HCT116 (cell line): ENCODE measurements around the gene STK32B. TPM values are rescaled to one million over a fixed set of nuclear protein-coding genes. Genes with fewer than 3 reads are reported as not detected.

Source experiments
- ATAC-seq: fragments of 200-7000 bp; cut with Tn5 transposase; 2 replicates; pipeline ENCODE4 v1.9.1; 2020; ENCODE audit warnings: mild to moderate bottlenecking, moderate library complexity
- BruUV-seq: library from RNA; stranded (reverse); fragments of 400-500 nt; replicated peaks from 2 replicates; lab custom pipeline; 2021; lab: Mats Ljungman, UMichigan
- CTCF ChIA-PET: fragments of 300-600 bp; sonication (Branson Sonifier 250); formaldehyde crosslinking; loops from one replicate; lab custom pipeline; 2021; ENCODE audit warnings: antibody characterized with exemption; lab: Charles Lee
- POLR2A ChIA-PET: fragments of 300-600, 350-600 bp; sonication (Branson Sonifier 250); formaldehyde crosslinking; loops from one replicate; lab custom pipeline; 2021; ENCODE audit warnings: antibody characterized with exemption; lab: Charles Lee
- RAD21 ChIA-PET, 2 experiments: fragments of 300-600 bp; sonication (Branson Sonifier 250); formaldehyde crosslinking; loops; one replicate each; lab custom pipeline; 2023; ENCODE audit warnings: low total read pairs in 2 of 2; ENCODE audit not compliant: uncharacterized antibody in 2 of 2, unreplicated experiment in 2 of 2, low non-redundant PET in 1 of 2; lab: Charles Lee
- DNase-seq: peaks from one replicate; pipeline ENCODE4 v3.0.0-alpha.2; 2010; ENCODE audit warnings: low read depth, low spot score
- H2AFZ ChIP-seq: fragments of 200-600 bp; shearing (Covaris generic), sonication (generic); 2 replicates; pipeline ENCODE4 v1.6.1; 2017; ENCODE audit warnings: low read depth, mixed run types, mixed read lengths, antibody characterized with exemption, low read length; ENCODE audit not compliant: poor library complexity, severe bottlenecking
- H3K27ac ChIP-seq: 2 replicates; pipeline ENCODE4 v1.5.1; 2012; ENCODE audit warnings: low read depth, low read length
- H3K27me3 ChIP-seq: fragments of 200-600 bp; sonication (generic); 2 replicates; pipeline ENCODE4 v1.6.1; 2016; ENCODE audit warnings: mixed run types, low read length, mixed read lengths; ENCODE audit not compliant: insufficient read depth
- H3K36me3 ChIP-seq, 2 experiments: fragments of 200-500 bp in 1 of 2; fragments of 200-600 bp in 1 of 2; sonication (Bioruptor generic) in 1 of 2; sonication (generic) in 1 of 2; 2 replicates each; pipeline versions ENCODE4 v1.5.1 to v1.6.1; 2014 to 2016; ENCODE audit warnings: low read length in 2 of 2, inconsistent platforms in 1 of 2, mixed read lengths in 1 of 2, mixed run types in 1 of 2; ENCODE audit not compliant: insufficient read depth in 2 of 2, control insufficient read depth in 1 of 2
- H3K4me1 ChIP-seq, 2 experiments: fragments of 200-600 bp in 1 of 2; sonication (generic) in 1 of 2; 2 replicates each; pipeline versions ENCODE4 v1.5.1 to v1.6.1; 2012 to 2017; ENCODE audit warnings: low read length in 2 of 2, inconsistent platforms in 1 of 2, mild to moderate bottlenecking in 1 of 2, mixed read lengths in 1 of 2, mixed run types in 1 of 2, moderate library complexity in 1 of 2; ENCODE audit not compliant: insufficient read depth in 2 of 2, control insufficient read depth in 1 of 2
- H3K4me2 ChIP-seq: fragments of 200-600 bp; sonication (generic); 2 replicates; pipeline ENCODE4 v1.6.1; 2017; ENCODE audit warnings: mixed run types, low read length, mixed read lengths
- H3K4me3 ChIP-seq, 2 experiments: fragments of 200-600 bp in 1 of 2; sonication (generic) in 1 of 2; replicated peaks in 1 of 2; 2 replicates each; pipeline ENCODE4 v1.5.1; 2011 to 2016; ENCODE audit warnings: low read length in 2 of 2, control low read depth in 1 of 2, low read depth in 1 of 2, mild to moderate bottlenecking in 1 of 2, mixed read lengths in 1 of 2, mixed run types in 1 of 2
- H3K79me2 ChIP-seq: fragments of 200-600 bp; sonication (generic); 2 replicates; pipeline ENCODE4 v1.6.1; 2017; ENCODE audit warnings: mild to moderate bottlenecking, mixed run types, low read length, moderate library complexity, mixed read lengths; ENCODE audit not compliant: insufficient read depth
- H3K9ac ChIP-seq: fragments of 200-600 bp; sonication (generic); 2 replicates; pipeline ENCODE4 v1.6.1; 2016; ENCODE audit warnings: low read length, mixed read lengths
- H3K9me2 ChIP-seq: fragments of 200-600 bp; sonication (generic), shearing (Covaris generic); 2 replicates; pipeline ENCODE4 v1.6.1; 2017; ENCODE audit warnings: mixed run types, mild to moderate bottlenecking, moderate library complexity; ENCODE audit not compliant: insufficient read depth
- H3K9me3 ChIP-seq, 2 experiments: fragments of 200-500 bp in 1 of 2; fragments of 200-600 bp in 1 of 2; sonication (Bioruptor generic) in 1 of 2; sonication (generic) in 1 of 2; 2 replicates each; pipeline ENCODE4 v1.6.1; 2014 to 2017; ENCODE audit warnings: low read length in 2 of 2, mixed read lengths in 2 of 2, inconsistent platforms in 1 of 2, low read depth in 1 of 2, mild to moderate bottlenecking in 1 of 2, mixed run types in 1 of 2, moderate library complexity in 1 of 2; ENCODE audit not compliant: control insufficient read depth in 1 of 2, insufficient read depth in 1 of 2
- H4K20me1 ChIP-seq: fragments of 200-600 bp; sonication (generic), shearing (Covaris generic); 2 replicates; pipeline ENCODE4 v1.6.1; 2017; ENCODE audit warnings: mixed run types, mild to moderate bottlenecking, moderate library complexity; ENCODE audit not compliant: insufficient read depth
- ATF3 ChIP-seq: IDR thresholded peaks from 2 replicates; pipeline ENCODE4 v1.6.1; 2012
- CEBPB ChIP-seq: IDR thresholded peaks from 2 replicates; pipeline ENCODE4 v1.6.1; 2012; ENCODE audit warnings: low read depth
- CTCF ChIP-seq, 3 experiments: fragments of 200-600 bp in 1 of 3; sonication (generic) in 1 of 3; IDR thresholded peaks in 2 of 3; conservative IDR thresholded peaks in 1 of 3; 2 replicates each; pipeline ENCODE4 v1.5.1; 2012 to 2017; ENCODE audit warnings: low read depth in 2 of 3, low read length in 2 of 3, antibody characterized with exemption in 1 of 3, borderline replicate concordance in 1 of 3, control low read depth in 1 of 3, mild to moderate bottlenecking in 1 of 3, mixed read lengths in 1 of 3, mixed run types in 1 of 3, moderate library complexity in 1 of 3; ENCODE audit not compliant: insufficient read depth in 1 of 3
- ELF1 ChIP-seq: IDR thresholded peaks from 2 replicates; pipeline ENCODE4 v1.6.1; 2012; ENCODE audit warnings: low read depth, borderline replicate concordance
- EZH2phosphoT487 ChIP-seq: fragments of 200-600 bp; IDR thresholded peaks from 2 replicates; pipeline ENCODE4 v1.6.1; 2018; ENCODE audit warnings: antibody characterized with exemption, borderline replicate concordance
- JUND ChIP-seq: IDR thresholded peaks from 2 replicates; pipeline ENCODE4 v1.6.1; 2012
- POLR2A ChIP-seq: IDR thresholded peaks from 2 replicates; pipeline ENCODE4 v1.7.0; 2011; ENCODE audit warnings: borderline replicate concordance; ENCODE audit not compliant: insufficient read depth, insufficient read length; ENCODE audit errors: extremely low read depth
- RAD21 ChIP-seq: IDR thresholded peaks from 2 replicates; pipeline ENCODE4 v1.6.1; 2012; ENCODE audit warnings: low read depth, mild to moderate bottlenecking
- SP1 ChIP-seq: IDR thresholded peaks from 2 replicates; pipeline ENCODE4 v1.6.1; 2012; ENCODE audit warnings: low read depth
- TCF7L2 ChIP-seq: IDR thresholded peaks from 2 replicates; pipeline ENCODE4 v1.7.0; 2011; ENCODE audit warnings: borderline replicate concordance, inconsistent platforms; ENCODE audit not compliant: insufficient read depth, insufficient read length; ENCODE audit errors: extremely low read depth
- YY1 ChIP-seq: IDR thresholded peaks from 2 replicates; pipeline ENCODE4 v1.6.1; 2011; ENCODE audit warnings: low read length, low read depth, moderate library complexity, mild to moderate bottlenecking; ENCODE audit not compliant: insufficient replicate concordance; ENCODE audit errors: extremely low read depth
- ZBTB33 ChIP-seq: IDR thresholded peaks from 2 replicates; pipeline ENCODE4 v1.6.1; 2011; ENCODE audit warnings: mild to moderate bottlenecking, low read length, moderate library complexity; ENCODE audit not compliant: insufficient replicate concordance; ENCODE audit errors: extremely low read depth
- ZFX ChIP-seq: fragments of 450-650 bp; IDR thresholded peaks from 2 replicates; pipeline ENCODE4 v1.6.1; 2017
- ZNF274 ChIP-seq: fragments of 200-500 bp; sonication (Bioruptor generic); IDR thresholded peaks from 2 replicates; pipeline ENCODE4 v1.6.1; 2014; ENCODE audit warnings: mild to moderate bottlenecking, low read depth, low read length, inconsistent platforms
- intact Hi-C: fragments of 100-400 bp; cut with micrococcal nuclease; formaldehyde crosslinking; loops from 2 replicates; pipeline ENCODE4 v1.10.0; 2022
- total RNA-seq: library from RNA; stranded (reverse); gene quantifications from one replicate; pipeline ENCODE4 v1.2.1, GENCODE V29; 2021; ENCODE audit not compliant: unreplicated experiment

Gene STK32B
- total RNA-seq, 1 experiment from 2014 or later = not detected

- ChIA-PET RAD21 (interaction anchor here in 1 of 2 experiments (0.7 kb wide), 1 partner anchor 20 kb away, joined by 3 read pairs; no protein-coding TSS in a partner anchor), POLR2A (no interaction called here), CTCF (no interaction called here)
- Histone ChIP-seq H3K27ac (no peak overlapping the region), H4K20me1 (no peaks in the 10 kb centered on the region), H3K4me2 (no peak overlapping the region), H3K27me3 (peaks cover 18% of the 10 kb centered on the region; the same call in 1 of the 2 replicates), H3K4me1 (peaks cover 2 to 5% of the 10 kb centered on the region in 2 experiments), H3K9ac (no peak overlapping the region), H3K79me2 (no peaks in the 10 kb centered on the region), H2AFZ (no peak overlapping the region), H3K36me3 (no peaks in the 10 kb centered on the region), H3K9me2 (no peaks in the 10 kb centered on the region), H3K9me3 (no peaks in the 10 kb centered on the region), H3K4me3 (no peak overlapping the region)
- intact Hi-C loops = no loop called here
- TF ChIP-seq CEBPB (no peak), SP1 (no peak)
- DNase-seq (no peak), ATAC-seq (no peak)
- no TSS peak for BruUV-seq
Measured at GRCh38 chr4:5032813-5033212, 18.5 kb upstream of the STK32B start.

GRCh38 chr4:5033281-5033841 lies 17.9 kb upstream of the STK32B start:
- no TSS peak for BruUV-seq
- no peaks in the 10 kb centered on the region for H4K20me1 ChIP-seq
- no peak overlapping the region for H3K27ac ChIP-seq
- TF ChIP-seq ZFX = no peak
- TF ChIP-seq ATF3 = no peak
- TF ChIP-seq TCF7L2 = no peak
- no peak for TF ChIP-seq YY1
- no peak for TF ChIP-seq ELF1
- no peak for TF ChIP-seq CEBPB
- no peak for TF ChIP-seq ZNF274
- no peak for TF ChIP-seq JUND
- TF ChIP-seq ZBTB33 = no peak
- no peak for TF ChIP-seq RAD21
- TF ChIP-seq CTCF (IDR thresholded peaks at IDR 0.05 in 2 of 3, conservative IDR thresholded peaks at IDR 0.05 in 1 of 3; ENCODE audit: borderline replicate concordance in 1 of 3, insufficient read depth in 1 of 3, low read depth in 2 of 3, low read length in 2 of 3) = no peak
- TF ChIP-seq SP1 = no peak
- TF ChIP-seq POLR2A = no peak
- TF ChIP-seq EZH2phosphoT487 = no peak
- TF ChIP-seq, all 23 proteins: peak for 0
- Histone ChIP-seq H3K79me2 (no peaks in the 10 kb centered on the region), H3K9me3 (no peaks in the 10 kb centered on the region), H3K9ac (no peak overlapping the region), H3K4me3 (no peak overlapping the region), H3K4me1 (peaks cover 3 to 10% of the 10 kb centered on the region in 2 experiments), H3K36me3 (no peaks in the 10 kb centered on the region), H2AFZ (no peak overlapping the region), H3K9me2 (no peaks in the 10 kb centered on the region), H3K4me2 (no peak overlapping the region), H3K27me3 (peaks cover 16% of the 10 kb centered on the region; the same call in 1 of the 2 replicates)
- RAD21 ChIA-PET = no interaction called here
- DNase-seq (no peak), ATAC-seq (no peak)
- CTCF ChIA-PET = no interaction called here
- intact Hi-C loops = no loop called here
- POLR2A ChIA-PET = no interaction called here
